K562 (cell line): Measurements from ENCODE around the gene GRWD1. TPM values are rescaled to one million over a fixed set of nuclear protein-coding genes. Genes with fewer than 3 reads are reported as not detected.

Experiments
- CREM ChIP-seq: IDR thresholded peaks from 2 replicates; pipeline ENCODE4 v1.6.1; 2014; ENCODE audit warnings: antibody characterized with exemption, low read depth
- KDM5B ChIP-seq: fragments of 200-600 bp; sonication (generic); IDR thresholded peaks from 2 replicates; pipeline ENCODE4 v1.6.1; 2012; ENCODE audit warnings: low read depth, mild to moderate bottlenecking, moderate library complexity, low read length, control low read depth, inconsistent platforms; ENCODE audit not compliant: insufficient replicate concordance
- KLF13 ChIP-seq: fragments of 450-650 bp; IDR thresholded peaks from 2 replicates; pipeline ENCODE4 v1.6.1; 2016; ENCODE audit warnings: missing genetic modification characterization, low read depth, mild to moderate bottlenecking, missing compliant biosample characterization, moderate library complexity, borderline replicate concordance
- KLF6 ChIP-seq: fragments of 250-450 bp; sonication (Bioruptor Pico); IDR thresholded peaks from 2 replicates; pipeline ENCODE4 v1.4.0; 2020; ENCODE audit warnings: mild to moderate bottlenecking, moderate library complexity, borderline replicate concordance
- LARP7 ChIP-seq: fragments of 450-650 bp; IDR thresholded peaks from 2 replicates; pipeline ENCODE4 v1.6.1; 2016
- MECOM ChIP-seq: fragments of 250-450 bp; sonication (Bioruptor Pico); IDR thresholded peaks from 2 replicates; pipeline ENCODE4 v1.8.0; 2022; ENCODE audit warnings: inconsistent platforms
- NR2C1 ChIP-seq, 2 experiments: fragments of 450-650 bp; IDR thresholded peaks; 2 replicates each; pipeline ENCODE4 v1.6.1; 2017; ENCODE audit warnings: mild to moderate bottlenecking in 2 of 2, antibody characterized with exemption in 1 of 2, inconsistent platforms in 1 of 2, missing compliant biosample characterization in 1 of 2, missing genetic modification characterization in 1 of 2
- OTX1 ChIP-seq: fragments of 450-650 bp; formaldehyde crosslinking; IDR thresholded peaks from 2 replicates; pipeline ENCODE4 v1.4.0; 2022; ENCODE audit warnings: mild to moderate bottlenecking
- RBM34 ChIP-seq: fragments of 200-400 bp; formaldehyde crosslinking; IDR thresholded peaks from 2 replicates; pipeline ENCODE4 v1.6.1; 2018; ENCODE audit warnings: low read length, borderline replicate concordance; ENCODE audit not compliant: insufficient read depth
- SREBF2 ChIP-seq: sonication (generic); formaldehyde crosslinking; IDR thresholded peaks from 2 replicates; pipeline ENCODE4 v1.4.0; 2020; ENCODE audit warnings: mild to moderate bottlenecking, missing genetic modification reagents
- ZFP36 ChIP-seq: fragments of 150-350 bp; IDR thresholded peaks from 2 replicates; pipeline ENCODE4 v1.6.1; 2018; ENCODE audit warnings: low read length, low read depth; ENCODE audit not compliant: partially characterized antibody
- polyA plus RNA-seq, 8 experiments: library from polyadenylated mRNA; depleted of rRNA in 4 of 8; stranded (reverse) in 5 of 8; unstranded in 3 of 8; fragments of >200 nt; fragmentation: Nextera tagmentation in 2 of 8; fragmentation: Illumina TruSeq in 1 of 8; extraction: Ambion mirVana in 2 of 8; extraction: Trizol in 1 of 8; gene quantifications; 2 replicates each; pipeline versions ENCODE4 v1.2.1 to v1.2.3, GENCODE V29; 2011 to 2014; ENCODE audit warnings: inconsistent platforms in 1 of 8, missing spikeins in 1 of 8
- total RNA-seq, 7 experiments: library from RNA; depleted of rRNA in 6 of 7; stranded (reverse); fragments of >200 nt in 6 of 7; fragmentation: Illumina TruSeq in 2 of 7; extraction: Trizol in 2 of 7; gene quantifications; 2 replicates each; pipeline versions ENCODE4 v1.2.1 to v1.2.3, GENCODE V29; 2011 to 2021; ENCODE audit warnings: low replicate concordance in 1 of 7
- TF ChIP-seq, protein P1 (sequence below): fragments of 250-450 bp; sonication (Bioruptor Pico); IDR thresholded peaks from 2 replicates; pipeline ENCODE4 v1.8.0; 2022; ENCODE audit warnings: moderate library complexity, mild to moderate bottlenecking, inconsistent platforms
- TF ChIP-seq, protein P2 (sequence below): fragments of 450-650 bp; IDR thresholded peaks from one replicate; pipeline ENCODE4 v1.6.1; 2018; ENCODE audit warnings: mild to moderate bottlenecking, moderate library complexity; ENCODE audit not compliant: partially characterized antibody

Gene GRWD1
- total and polyA plus RNA-seq, 9 of the 15 experiments (the other 6 are each of a cell fraction or from before 2014, with no cell fraction given) = 1.5 to 87.2 (median 24.5) TPM

DNA sequence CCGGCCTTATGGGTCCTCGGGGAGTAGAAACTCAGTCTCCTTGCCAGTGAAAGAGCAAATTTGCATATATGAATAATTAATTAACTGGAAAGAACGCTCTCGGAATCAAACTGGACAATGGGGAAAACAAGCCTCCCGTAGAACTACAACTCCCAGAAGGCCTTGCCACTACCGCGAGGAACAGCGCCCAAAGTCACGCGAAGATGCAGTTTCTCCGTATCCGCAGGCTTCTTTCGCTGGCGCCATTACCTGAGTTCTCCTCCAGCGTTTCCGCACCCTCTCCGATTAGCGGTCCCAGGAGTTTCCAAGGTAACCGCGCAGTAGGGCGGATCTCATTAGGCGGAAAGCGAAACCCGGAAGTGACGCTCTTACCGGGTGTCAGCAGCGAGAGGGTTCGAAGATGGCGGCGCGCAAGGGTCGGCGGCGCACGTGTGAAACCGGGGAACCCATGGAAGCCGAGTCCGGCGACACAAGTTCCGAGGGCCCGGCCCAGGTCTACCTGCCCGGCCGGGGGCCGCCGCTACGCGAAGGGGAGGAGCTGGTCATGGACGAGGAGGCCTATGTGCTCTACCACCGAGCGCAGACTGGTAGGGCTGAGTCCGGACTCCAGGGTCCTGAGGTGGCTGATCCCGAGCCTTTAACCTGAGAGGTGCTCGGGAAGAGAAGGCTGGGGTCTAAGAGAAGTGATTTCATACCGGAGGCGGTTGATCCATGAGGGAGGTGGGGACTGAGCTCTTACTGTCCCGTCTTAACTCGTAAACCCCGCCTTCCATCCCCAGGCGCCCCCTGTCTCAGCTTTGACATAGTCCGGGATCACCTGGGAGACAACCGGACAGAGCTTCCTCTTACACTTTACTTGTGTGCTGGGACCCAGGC lies at the start of gene GRWD1 (continued):
- TF ChIP-seq OTX1 (no peak), ZFP36 (no peak), KLF6 (CRISPR knock-in tag) (0 out of 2 replicates have a peak, but pooled peaks have one; percentile 9), MECOM (CRISPR knock-in tag) (no peak), RBM34 (no peak), CREM (peak; percentile 98), SREBF2 (CRISPR knock-in tag) (0 out of 2 replicates have a peak, but pooled peaks have one; percentile 78), KDM5B (peak; percentile 78), LARP7 (no peak), NR2C1 (IDR thresholded peaks at IDR 0.05) (peak; percentile 73), NR2C1 (tag; IDR thresholded peaks at IDR 0.05) (peak; percentile 57; the same call in 1 of the 2 replicates), KLF13 (tag) (no peak)
- TF ChIP-seq, protein P1, sequence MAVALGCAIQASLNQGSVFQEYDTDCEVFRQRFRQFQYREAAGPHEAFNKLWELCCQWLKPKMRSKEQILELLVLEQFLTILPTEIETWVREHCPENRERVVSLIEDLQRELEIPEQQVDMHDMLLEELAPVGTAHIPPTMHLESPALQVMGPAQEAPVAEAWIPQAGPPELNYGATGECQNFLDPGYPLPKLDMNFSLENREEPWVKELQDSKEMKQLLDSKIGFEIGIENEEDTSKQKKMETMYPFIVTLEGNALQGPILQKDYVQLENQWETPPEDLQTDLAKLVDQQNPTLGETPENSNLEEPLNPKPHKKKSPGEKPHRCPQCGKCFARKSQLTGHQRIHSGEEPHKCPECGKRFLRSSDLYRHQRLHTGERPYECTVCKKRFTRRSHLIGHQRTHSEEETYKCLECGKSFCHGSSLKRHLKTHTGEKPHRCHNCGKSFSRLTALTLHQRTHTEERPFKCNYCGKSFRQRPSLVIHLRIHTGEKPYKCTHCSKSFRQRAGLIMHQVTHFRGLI (CRISPR knock-in tag) = no peak
- TF ChIP-seq, protein P2, sequence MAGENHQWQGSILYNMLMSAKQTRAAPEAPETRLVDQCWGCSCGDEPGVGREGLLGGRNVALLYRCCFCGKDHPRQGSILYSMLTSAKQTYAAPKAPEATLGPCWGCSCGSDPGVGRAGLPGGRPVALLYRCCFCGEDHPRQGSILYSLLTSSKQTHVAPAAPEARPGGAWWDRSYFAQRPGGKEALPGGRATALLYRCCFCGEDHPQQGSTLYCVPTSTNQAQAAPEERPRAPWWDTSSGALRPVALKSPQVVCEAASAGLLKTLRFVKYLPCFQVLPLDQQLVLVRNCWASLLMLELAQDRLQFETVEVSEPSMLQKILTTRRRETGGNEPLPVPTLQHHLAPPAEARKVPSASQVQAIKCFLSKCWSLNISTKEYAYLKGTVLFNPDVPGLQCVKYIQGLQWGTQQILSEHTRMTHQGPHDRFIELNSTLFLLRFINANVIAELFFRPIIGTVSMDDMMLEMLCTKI = no peak
